Activated T-cell treated with anti-CD3 and anti-CD28 coated beads, Interleukin-2, amount 50 U/mL, for 4 hours (primary cell): ENCODE data around the gene SRPX. TPM values are rescaled to one million over a fixed set of nuclear protein-coding genes. Genes with fewer than 3 reads are reported as not detected.

Experiments
- ATAC-seq, 2 donors: fragments of 200-7000 bp; cut with Tn5 transposase; one replicate each; pipeline ENCODE4 v1.10.0; 2021
- DNase-seq: peaks from one replicate; pipeline ENCODE4 v3.0.0-alpha.2; 2020
- H3K27me3 Mint-ChIP-seq: one replicate; pipeline ENCODE4 v1.8.0; 2021; ENCODE audit warnings: low read depth, mixed read lengths
- H3K36me3 Mint-ChIP-seq: one replicate; pipeline ENCODE4 v1.8.0; 2022; ENCODE audit warnings: mixed read lengths; ENCODE audit not compliant: insufficient read depth
- H3K4me1 Mint-ChIP-seq: one replicate; pipeline ENCODE4 v1.8.0; 2021; ENCODE audit warnings: low read depth, mixed read lengths
- H3K4me3 Mint-ChIP-seq: one replicate; pipeline ENCODE4 v1.8.0; 2021; ENCODE audit warnings: mild to moderate bottlenecking, moderate library complexity, mixed read lengths
- H3K9me3 Mint-ChIP-seq: one replicate; pipeline ENCODE4 v1.8.0; 2021; ENCODE audit warnings: mixed read lengths
- total RNA-seq, 3 donors: library from RNA; stranded (reverse); gene quantifications; one replicate each; pipeline ENCODE4 v1.2.1, GENCODE V29; 2021

SRPX gene
- total RNA-seq, 3 donors from 2014 or later = 0.13 TPM; not detected in 2

- Mint-ChIP-seq H3K36me3 (no peaks in the 10 kb centered on the region), H3K27me3 (peaks cover 7% of the 10 kb centered on the region), H3K9me3 (no peaks in the 10 kb centered on the region), H3K4me3 (no peak overlapping the region), H3K4me1 (no peaks in the 10 kb centered on the region)
- ATAC-seq (no peak), DNase-seq (no peak)
Measured at GRCh38 chrX:38181357-38181756, 39.3 kb downstream of the SRPX start.

GRCh38 chrX:38178396-38178795 is 42.3 kb downstream of the SRPX start:
- DNase-seq = no peak
- Mint-ChIP-seq H3K9me3 (no peaks in the 10 kb centered on the region), H3K4me3 (no peak overlapping the region), H3K4me1 (no peaks in the 10 kb centered on the region), H3K36me3 (no peaks in the 10 kb centered on the region), H3K27me3 (peaks cover 3% of the 10 kb centered on the region)
- no peak for ATAC-seq

- no peaks in the 10 kb centered on the region for H3K27me3 Mint-ChIP-seq
- DNase-seq (no peak), ATAC-seq (no peak)
- no peaks in the 10 kb centered on the region for H3K4me1 Mint-ChIP-seq
- H3K36me3 Mint-ChIP-seq = no peaks in the 10 kb centered on the region
- no peak overlapping the region for H3K4me3 Mint-ChIP-seq
- H3K9me3 Mint-ChIP-seq = no peaks in the 10 kb centered on the region
Measured at GRCh38 chrX:38175139-38175538, 45.5 kb downstream of the SRPX start.

GRCh38 chrX:38172596-38172995 is 48.1 kb downstream of the SRPX start:
- no peaks in the 10 kb centered on the region for H3K27me3 Mint-ChIP-seq
- H3K9me3 Mint-ChIP-seq = no peaks in the 10 kb centered on the region
- DNase-seq = no peak
- H3K4me1 Mint-ChIP-seq = no peaks in the 10 kb centered on the region
- H3K36me3 Mint-ChIP-seq = no peaks in the 10 kb centered on the region
- no peak for ATAC-seq
- no peak overlapping the region for H3K4me3 Mint-ChIP-seq

- no peak for DNase-seq
- no peak for ATAC-seq
- H3K27me3 Mint-ChIP-seq = no peaks in the 10 kb centered on the region
- no peak overlapping the region for H3K4me3 Mint-ChIP-seq
- H3K4me1 Mint-ChIP-seq = no peaks in the 10 kb centered on the region
- H3K9me3 Mint-ChIP-seq = no peaks in the 10 kb centered on the region
- H3K36me3 Mint-ChIP-seq = no peaks in the 10 kb centered on the region
Measured at GRCh38 chrX:38170556-38170955, 50.1 kb downstream of the SRPX start.

- H3K9me3 Mint-ChIP-seq = no peaks in the 10 kb centered on the region
- DNase-seq = no peak
- no peaks in the 10 kb centered on the region for H3K36me3 Mint-ChIP-seq
- H3K4me1 Mint-ChIP-seq = no peaks in the 10 kb centered on the region
- no peak overlapping the region for H3K4me3 Mint-ChIP-seq
- no peak for ATAC-seq
- H3K27me3 Mint-ChIP-seq = peaks cover 3% of the 10 kb centered on the region
Measured at GRCh38 chrX:38166478-38167083, 54.1 kb downstream of the SRPX start.

GRCh38 chrX:38165023-38165422 is 55.6 kb downstream of the SRPX start:
- DNase-seq = no peak
- H3K4me1 Mint-ChIP-seq = no peaks in the 10 kb centered on the region
- peaks cover 3% of the 10 kb centered on the region for H3K27me3 Mint-ChIP-seq

GRCh38 chrX:38163193-38163592 is 57.5 kb downstream of the SRPX start:
- DNase-seq = no peak
- no peaks in the 10 kb centered on the region for H3K9me3 Mint-ChIP-seq
- no peaks in the 10 kb centered on the region for H3K36me3 Mint-ChIP-seq

More at GRCh38 chrX:38165023-38165422, 55.6 kb downstream of the SRPX start:
- no peak for ATAC-seq
- H3K36me3 Mint-ChIP-seq = no peaks in the 10 kb centered on the region
- no peaks in the 10 kb centered on the region for H3K9me3 Mint-ChIP-seq
- no peak overlapping the region for H3K4me3 Mint-ChIP-seq

GRCh38 chrX:38156838-38157237 is 63.8 kb downstream of the SRPX start:
- Mint-ChIP-seq H3K36me3 (no peaks in the 10 kb centered on the region), H3K4me3 (no peak overlapping the region), H3K9me3 (no peaks in the 10 kb centered on the region), H3K4me1 (no peaks in the 10 kb centered on the region), H3K27me3 (peaks cover 2% of the 10 kb centered on the region)
- ATAC-seq (no peak), DNase-seq (no peak)

More at GRCh38 chrX:38163193-38163592, 57.5 kb downstream of the SRPX start:
- Mint-ChIP-seq H3K27me3 (peaks cover 3% of the 10 kb centered on the region), H3K4me1 (no peaks in the 10 kb centered on the region), H3K4me3 (no peak overlapping the region)
- no peak for ATAC-seq

GRCh38 chrX:38154818-38155217 is 65.9 kb downstream of the SRPX start:
- Mint-ChIP-seq H3K27me3 (peaks cover 2% of the 10 kb centered on the region), H3K4me3 (no peak overlapping the region), H3K36me3 (no peaks in the 10 kb centered on the region), H3K9me3 (no peaks in the 10 kb centered on the region), H3K4me1 (no peaks in the 10 kb centered on the region)
- no peak for ATAC-seq
- DNase-seq = no peak

- Mint-ChIP-seq H3K36me3 (no peaks in the 10 kb centered on the region), H3K9me3 (no peaks in the 10 kb centered on the region), H3K4me1 (no peaks in the 10 kb centered on the region), H3K27me3 (peaks cover 2% of the 10 kb centered on the region), H3K4me3 (no peak overlapping the region)
- no peak for DNase-seq
- ATAC-seq = no peak
Measured at GRCh38 chrX:38154340-38154739, 66.3 kb downstream of the SRPX start.

GRCh38 chrX:38151441-38151840 is 69.2 kb downstream of the SRPX start:
- Mint-ChIP-seq H3K27me3 (peaks cover 2% of the 10 kb centered on the region), H3K4me3 (no peak overlapping the region), H3K36me3 (no peaks in the 10 kb centered on the region)

GRCh38 chrX:38150993-38151392 is 69.7 kb downstream of the SRPX start:
- Mint-ChIP-seq H3K27me3 (peaks cover 2% of the 10 kb centered on the region), H3K4me1 (no peaks in the 10 kb centered on the region), H3K4me3 (no peak overlapping the region), H3K36me3 (no peaks in the 10 kb centered on the region), H3K9me3 (no peaks in the 10 kb centered on the region)
- ATAC-seq (no peak), DNase-seq (no peak)

More at GRCh38 chrX:38151441-38151840, 69.2 kb downstream of the SRPX start:
- Mint-ChIP-seq H3K4me1 (no peaks in the 10 kb centered on the region), H3K9me3 (no peaks in the 10 kb centered on the region)
- DNase-seq = no peak
- no peak for ATAC-seq

- Mint-ChIP-seq H3K9me3 (no peaks in the 10 kb centered on the region), H3K4me3 (no peak overlapping the region), H3K4me1 (no peaks in the 10 kb centered on the region), H3K36me3 (no peaks in the 10 kb centered on the region), H3K27me3 (peaks cover 2% of the 10 kb centered on the region)
- DNase-seq (no peak), ATAC-seq (no peak)
Measured at GRCh38 chrX:38149016-38149415, 71.7 kb downstream of the SRPX start.

- no peaks in the 10 kb centered on the region for H3K27me3 Mint-ChIP-seq
- no peak for DNase-seq
- H3K36me3 Mint-ChIP-seq = no peaks in the 10 kb centered on the region
- H3K9me3 Mint-ChIP-seq = no peaks in the 10 kb centered on the region
- no peak for ATAC-seq
- no peak overlapping the region for H3K4me3 Mint-ChIP-seq
- no peaks in the 10 kb centered on the region for H3K4me1 Mint-ChIP-seq
Measured at GRCh38 chrX:38142610-38143009, 78.1 kb downstream of the SRPX start.

- H3K4me1 Mint-ChIP-seq = no peaks in the 10 kb centered on the region
- H3K4me3 Mint-ChIP-seq = no peak overlapping the region
- no peaks in the 10 kb centered on the region for H3K9me3 Mint-ChIP-seq
- no peaks in the 10 kb centered on the region for H3K36me3 Mint-ChIP-seq
- no peak for DNase-seq
- no peaks in the 10 kb centered on the region for H3K27me3 Mint-ChIP-seq
- no peak for ATAC-seq
Measured at GRCh38 chrX:38138900-38139299, 81.8 kb downstream of the SRPX start.
